ENCODE results near the gene KPNA5.
"Not testable (repeated sequence)": the region's sequence is repeated elsewhere in the genome, so short reads cannot be mapped to it uniquely, and the experiment has no call there.

KPNA5 gene

DNA sequence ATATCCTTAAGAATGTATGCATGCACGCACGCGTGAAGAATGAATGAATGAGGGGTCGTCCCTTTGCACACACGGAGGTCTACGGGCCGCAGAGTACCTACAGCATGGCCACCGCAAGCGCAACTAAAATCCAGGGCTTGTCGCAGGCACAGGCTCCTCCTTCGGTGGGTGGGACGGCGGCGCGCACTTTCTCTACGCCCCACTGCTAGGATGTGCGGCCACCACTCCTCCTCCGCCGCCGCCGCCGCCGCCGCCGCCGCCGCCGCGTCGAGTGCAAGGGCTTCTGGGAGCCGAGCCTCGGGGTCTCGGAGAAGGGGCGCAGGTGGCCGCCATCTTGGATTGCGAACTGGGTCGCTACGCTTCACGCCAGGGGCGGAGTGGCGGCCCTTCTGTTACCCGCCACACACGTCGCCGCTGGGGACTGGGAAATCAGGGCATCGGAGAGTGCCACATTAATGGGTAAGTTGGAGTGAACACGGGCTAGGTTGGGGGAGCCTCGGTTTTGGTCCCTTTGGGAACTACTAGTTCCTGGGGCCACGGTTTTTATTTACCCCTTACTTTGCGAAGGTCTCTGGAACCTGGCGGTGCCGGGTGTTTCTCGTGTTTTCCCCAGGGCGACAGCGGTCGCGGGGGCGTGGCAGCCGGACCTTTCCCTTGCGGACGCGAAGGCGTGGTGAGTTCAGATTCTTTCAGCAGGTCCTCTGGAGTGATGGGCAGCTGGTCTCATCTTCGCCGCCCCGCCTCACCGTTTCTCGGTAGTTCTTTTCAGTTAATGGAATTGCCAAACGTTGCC is at the start of gene KPNA5:
Gene KPNA5, plus strand, starts transcription at position 332 of the 793 bp plus-strand sequence. Its CDS starts 124 bp downstream, at position 456.
- peak; percentile 57 for DNase-seq (ENCODE audit: low read depth)

DNA sequence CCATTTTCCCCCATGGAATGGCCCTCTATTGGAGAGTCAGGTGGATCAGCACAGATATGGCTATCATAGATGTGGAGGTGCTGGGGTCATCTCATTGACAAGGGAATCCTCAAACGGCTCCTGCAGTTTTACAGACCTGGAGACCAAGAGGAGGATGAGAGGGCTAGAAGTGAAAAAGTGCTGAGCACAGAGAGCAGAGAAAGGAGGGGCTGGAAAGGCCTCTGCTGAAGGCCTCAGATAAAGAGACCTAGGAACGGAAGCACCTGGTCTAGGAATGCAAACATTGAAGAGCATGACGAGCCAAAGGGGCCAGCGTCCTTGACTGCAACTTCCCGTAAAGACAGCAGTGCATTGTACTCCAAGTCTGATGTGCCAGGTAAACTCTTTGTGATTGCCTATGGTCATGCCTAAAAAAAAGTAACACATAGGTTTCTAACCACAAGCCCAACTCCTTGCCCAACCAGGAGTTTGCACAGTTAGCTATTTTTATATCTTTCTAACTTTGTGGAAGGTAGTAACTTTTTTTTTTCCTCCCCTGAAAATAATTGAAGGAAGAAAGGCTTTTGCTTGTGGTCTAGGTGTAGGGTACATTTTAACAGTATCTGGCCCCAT is 49.5 kb upstream of the KPNA5 start:
- no peak for DNase-seq (ENCODE audit: low read depth)

DNA sequence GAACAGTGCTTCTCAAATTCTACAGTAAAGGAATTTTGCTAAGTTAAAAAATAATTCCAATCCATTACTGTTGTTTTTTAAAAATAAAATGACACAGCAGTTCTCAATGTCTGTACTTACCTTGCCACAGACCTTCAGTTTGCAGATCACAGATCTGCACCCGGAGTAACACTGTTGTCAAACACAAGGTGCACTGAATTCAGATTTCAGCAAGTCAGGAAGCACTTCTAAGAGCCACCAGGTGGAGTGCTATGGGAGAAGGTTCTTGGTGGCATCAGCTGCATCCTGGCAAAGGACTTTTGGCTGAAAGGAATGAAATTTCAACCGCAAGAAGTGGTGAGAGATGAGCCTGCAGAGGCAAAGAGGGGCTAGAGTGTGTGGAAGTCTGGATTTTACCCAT is 47.3 kb upstream of the KPNA5 start:
- DNase-seq (ENCODE audit: low read depth), result no peak

GRCh38 chr6:116648156-116648555 is 32.9 kb upstream of the KPNA5 start:
- DNase-seq (ENCODE audit: low read depth), result no peak

DNA sequence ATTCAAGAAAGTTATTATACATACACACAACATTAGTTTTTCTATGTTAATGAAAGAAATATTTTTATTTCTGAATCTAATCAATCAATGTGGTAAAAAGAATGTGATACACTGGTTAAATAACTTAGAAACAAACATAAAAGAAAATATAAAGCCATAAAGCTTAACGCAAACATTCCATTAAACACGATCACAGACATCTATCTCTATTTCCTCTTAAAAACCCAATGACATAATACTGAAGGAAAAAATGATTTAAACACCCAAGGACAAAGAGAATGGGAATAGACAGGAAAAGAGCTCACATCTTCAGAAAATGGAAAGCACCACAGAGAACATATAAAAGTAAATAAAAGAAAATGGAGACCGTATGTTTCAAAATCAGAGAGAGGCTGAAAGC is 31.9 kb upstream of the KPNA5 start:
- no peak for DNase-seq (ENCODE audit: low read depth)

- DNase-seq (ENCODE audit: low read depth), result no peak
Observed at GRCh38 chr6:116651916-116652315, 29.1 kb upstream of the KPNA5 start.

DNA sequence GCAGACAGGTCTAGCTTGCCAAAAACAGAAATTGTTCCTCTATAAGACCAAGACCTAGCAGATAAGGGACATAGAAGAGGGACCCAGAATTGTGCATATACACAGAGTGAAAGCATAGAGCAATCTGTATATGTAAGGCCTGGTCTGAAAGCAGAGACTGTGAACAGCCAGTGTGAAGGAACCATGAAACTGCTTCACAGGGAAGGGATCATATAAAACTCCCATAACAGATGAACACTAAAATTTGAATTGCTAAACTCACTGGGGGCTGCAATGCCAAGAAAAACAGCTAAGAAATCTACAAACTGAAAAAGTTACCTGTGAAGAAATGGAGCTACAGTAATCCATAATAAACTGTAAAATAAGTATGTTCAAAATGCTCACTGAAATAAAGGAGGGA is 19.4 kb upstream of the KPNA5 start:
- DNase-seq (ENCODE audit: low read depth), result no peak

DNA sequence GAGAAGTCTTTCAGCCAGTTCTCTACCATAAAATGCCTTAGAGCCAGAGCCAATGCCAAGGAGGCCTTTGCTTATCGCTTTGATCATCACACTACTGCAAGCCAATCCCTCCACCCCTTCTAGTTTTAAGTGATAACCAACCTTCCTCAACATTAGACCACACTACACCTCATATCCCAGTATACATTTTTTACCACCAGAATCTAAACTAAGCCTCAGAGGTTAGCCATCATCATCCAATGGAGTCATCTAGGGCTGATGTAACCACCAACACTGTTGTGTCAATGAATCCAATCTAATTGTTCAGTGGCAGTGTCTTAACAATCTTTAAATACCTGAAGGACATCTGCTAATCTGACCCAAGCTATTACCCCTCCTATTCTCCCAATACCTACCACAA is 18.8 kb upstream of the KPNA5 start:
- no peak for DNase-seq (ENCODE audit: low read depth)

DNA sequence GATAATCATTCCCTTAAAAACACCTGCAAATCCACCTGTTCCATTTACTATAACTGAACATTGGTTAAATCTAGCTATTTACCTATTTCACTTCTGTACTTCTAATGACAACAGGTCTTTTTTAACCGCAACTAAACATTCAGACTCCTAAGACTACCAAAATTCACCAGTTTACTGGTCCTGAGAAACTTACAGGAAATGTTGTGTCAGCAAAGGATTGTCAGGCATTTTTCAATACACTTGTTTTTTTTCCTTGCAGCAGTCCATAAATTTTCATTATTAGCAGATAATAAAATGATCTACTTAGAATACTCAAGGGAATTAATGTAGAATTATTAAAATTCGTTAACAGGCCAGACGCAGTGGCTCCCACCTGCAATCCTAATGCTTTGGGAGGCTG is 17.7 kb upstream of the KPNA5 start:
- no peak for DNase-seq (ENCODE audit: low read depth)

DNA sequence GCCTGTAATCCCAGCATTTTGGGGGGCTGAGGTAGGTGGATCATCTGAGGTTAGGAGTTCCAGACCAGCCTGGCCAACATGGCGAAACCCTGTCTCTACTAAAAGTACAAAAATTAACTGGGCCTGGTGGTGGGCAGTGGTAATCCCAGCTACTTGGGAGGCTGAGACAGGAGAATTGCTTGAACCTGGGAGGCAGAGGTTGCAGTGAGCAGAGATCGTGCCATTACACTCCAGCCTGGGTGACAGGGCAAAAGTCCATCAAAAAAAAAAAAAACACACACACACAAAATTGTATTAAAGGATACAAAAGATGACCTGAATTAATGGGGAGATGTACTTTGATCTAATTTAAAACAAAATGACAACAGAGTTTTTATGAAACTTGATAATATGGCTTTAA is 16.8 kb upstream of the KPNA5 start:
- not testable (repeated sequence) for DNase-seq (ENCODE audit: low read depth)

DNA sequence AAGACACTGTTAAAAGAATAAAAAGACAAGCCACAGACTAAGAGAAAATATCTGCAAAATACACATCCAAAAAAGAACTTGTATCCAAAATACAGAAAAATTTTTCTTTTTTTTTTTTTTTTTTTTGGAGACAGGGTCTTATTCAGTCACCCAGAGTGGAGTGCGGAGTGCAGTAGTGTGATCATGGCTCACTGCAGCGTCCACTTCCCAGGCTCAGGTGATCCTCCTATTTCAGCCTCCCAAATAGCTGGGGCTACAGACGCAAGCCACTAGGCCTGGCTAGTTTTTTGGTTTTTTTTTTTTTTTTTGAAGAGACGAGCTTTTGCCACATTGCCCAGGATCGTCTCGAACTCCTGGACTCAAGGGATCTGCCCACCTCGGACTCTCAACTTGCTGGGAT is 15.5 kb upstream of the KPNA5 start:
- no peak for DNase-seq (ENCODE audit: low read depth)

GRCh38 chr6:116666869-116667268 is 14.1 kb upstream of the KPNA5 start:
- no peak for DNase-seq (ENCODE audit: low read depth)

DNA sequence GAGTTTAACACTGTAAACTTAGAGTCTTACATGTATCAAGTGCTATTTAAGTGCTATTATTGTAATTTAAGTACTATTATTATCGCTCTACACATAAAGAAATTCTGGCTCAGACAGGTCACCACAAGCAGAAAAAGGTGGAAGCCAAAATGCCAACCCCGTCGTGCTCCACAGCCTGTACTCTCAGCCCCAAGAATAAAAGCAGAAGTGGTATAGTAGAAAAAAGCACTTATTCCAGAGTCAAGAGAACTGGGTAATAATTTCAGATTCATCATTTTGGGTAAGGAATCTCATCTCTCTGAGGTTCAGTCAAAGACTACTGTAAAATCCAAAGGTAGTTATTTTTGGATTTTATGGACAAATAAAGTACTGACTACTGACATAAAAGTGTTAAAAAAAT is 13.4 kb upstream of the KPNA5 start:
- DNase-seq (ENCODE audit: low read depth), result no peak

DNA sequence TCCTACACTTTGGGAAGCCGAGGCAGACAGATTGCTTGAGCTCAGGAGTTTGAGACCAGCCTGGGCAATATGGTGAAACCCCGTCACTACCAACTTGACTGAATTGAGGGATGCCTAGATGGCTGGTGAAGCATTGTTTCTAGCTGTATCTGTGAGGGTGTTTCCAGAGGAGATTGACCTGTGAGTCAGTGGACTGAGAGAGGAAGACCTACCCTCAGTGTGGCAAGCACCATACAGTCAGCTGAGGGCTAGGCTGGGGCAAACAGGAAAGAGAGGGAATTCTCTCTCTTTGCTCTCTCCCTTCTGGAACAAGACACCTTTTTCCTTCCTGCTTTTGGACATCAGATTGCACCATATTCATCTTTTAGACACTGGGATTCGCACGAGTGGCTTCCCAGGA is 8.7 kb upstream of the KPNA5 start:
- DNase-seq (ENCODE audit: low read depth), result no peak

DNA sequence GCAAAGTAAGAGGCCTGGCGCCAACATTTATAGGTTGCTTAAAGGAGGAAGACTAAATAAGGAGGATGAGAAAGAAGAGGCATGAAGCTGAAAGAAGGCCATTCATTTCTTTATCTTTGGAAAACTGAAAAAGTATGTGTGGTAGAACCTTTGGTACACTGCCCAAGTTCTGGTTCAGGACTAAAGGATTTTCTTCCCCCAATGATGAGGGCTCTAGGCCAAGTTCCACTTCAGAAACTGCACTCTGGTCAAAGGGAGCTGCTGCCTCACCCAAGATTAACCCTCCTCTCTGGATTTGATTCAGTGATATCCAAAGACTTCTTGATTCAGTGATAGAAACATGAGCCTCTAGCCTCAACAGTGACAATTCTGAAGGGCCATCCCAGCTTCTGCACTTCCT is 5.0 kb upstream of the KPNA5 start:
- no peak for DNase-seq (ENCODE audit: low read depth)

- DNase-seq (ENCODE audit: low read depth), result no peak
Observed at GRCh38 chr6:116682334-116682712, 1.3 kb downstream of the KPNA5 start.

DNA sequence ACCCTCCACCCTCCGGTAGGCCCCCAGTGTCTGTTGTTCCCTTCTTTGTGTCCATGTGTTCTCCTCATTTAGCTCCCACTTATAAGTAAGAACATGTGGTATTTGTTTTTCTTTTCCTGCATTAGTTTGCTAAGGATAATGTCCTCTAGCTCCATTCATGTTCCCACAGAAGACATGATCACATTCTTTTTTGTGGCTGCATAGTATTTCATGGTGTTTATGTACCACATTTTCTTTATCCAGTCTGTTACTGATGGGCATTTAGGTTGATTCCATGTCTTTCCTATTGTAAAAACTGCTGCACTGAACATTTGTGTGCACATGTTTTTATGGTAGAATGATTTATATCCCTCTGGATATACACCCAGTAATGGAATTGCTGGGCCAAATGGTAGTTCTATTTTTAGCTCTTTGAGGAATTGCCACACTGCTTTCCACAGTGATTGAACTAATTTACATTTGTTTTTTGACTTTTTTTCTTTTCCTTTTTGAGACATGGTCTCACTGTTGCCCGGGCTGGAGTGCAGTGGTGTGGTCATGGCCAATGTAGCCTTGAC is 4.5 kb downstream of the KPNA5 start:
- no peak for DNase-seq (ENCODE audit: low read depth)

DNA sequence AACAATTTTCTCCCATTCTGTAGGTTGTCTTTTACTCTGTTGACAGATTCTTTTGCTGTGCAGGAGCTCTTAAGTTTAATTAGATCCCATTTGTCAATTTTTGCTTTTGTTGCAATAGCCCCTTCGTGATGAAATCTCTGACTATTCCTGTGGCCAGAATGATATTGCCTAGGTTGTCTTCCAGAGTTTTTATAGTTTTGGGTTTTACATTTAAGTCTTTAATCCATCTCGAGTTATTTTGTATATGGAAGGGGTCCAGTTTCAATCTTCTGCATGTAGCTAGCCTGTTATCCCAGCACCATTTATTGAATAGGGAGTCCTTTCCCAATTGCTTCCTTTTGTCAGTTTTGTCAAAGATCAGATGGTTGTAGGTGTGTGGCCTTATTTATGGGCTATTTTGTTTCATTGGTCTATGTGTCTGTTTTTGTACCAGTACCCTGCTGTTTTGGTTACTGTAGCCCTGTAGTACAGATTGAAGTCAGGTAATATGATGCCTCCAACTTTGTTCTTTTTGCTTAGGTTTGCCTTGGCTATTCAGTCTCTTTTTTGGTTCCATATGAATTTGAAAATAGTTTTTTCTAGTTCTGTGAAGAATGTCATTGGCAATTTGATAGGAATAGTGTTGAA is 5.6 kb downstream of the KPNA5 start:
- DNase-seq (ENCODE audit: low read depth), result not testable (repeated sequence)

GRCh38 chr6:116691154-116691553 is 10.1 kb downstream of the KPNA5 start:
- DNase-seq (ENCODE audit: low read depth), result no peak

- not testable (repeated sequence) for DNase-seq (ENCODE audit: low read depth)
Observed at GRCh38 chr6:116692873-116693272, 11.9 kb downstream of the KPNA5 start.

DNA sequence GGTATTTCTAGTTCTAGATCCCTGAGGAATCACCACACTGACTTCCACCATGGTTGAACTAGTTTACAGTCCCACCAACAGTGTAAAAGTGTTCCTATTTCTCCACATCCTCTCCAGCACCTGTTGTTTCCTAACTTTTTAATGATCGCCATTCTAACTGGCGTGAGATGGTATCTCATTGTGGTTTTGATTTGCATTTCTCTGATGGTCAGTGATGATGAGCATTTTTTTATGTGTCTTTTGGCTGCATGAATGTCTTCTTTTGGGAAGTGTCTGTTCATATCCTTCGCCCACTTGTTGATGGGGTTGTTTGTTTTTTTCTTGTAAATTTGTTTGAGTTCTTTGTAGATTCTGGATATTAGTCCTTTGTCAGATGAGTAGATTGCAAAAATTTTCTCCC is 12.3 kb downstream of the KPNA5 start:
- not testable (repeated sequence) for DNase-seq (ENCODE audit: low read depth)

DNA sequence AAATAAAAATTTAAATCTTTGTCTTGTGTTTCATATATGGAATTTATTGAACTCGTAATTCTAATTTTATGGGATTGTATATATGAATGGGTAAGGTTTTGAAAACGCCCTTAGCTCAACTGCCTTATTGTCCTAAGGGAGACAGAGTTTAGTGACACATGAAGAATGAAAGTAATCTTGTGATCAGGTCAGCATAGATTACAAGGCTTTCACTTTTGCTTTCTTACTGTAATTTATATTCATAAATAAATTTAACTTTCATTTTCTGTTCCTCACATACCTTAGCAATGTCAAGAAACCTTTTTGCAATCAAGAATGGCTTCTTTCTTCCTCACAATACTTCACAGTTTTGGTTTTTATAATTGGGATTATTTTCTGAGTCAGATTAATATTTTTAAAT is 14.4 kb downstream of the KPNA5 start:
- no peak for DNase-seq (ENCODE audit: low read depth)

GRCh38 chr6:116697480-116697879 is 16.5 kb downstream of the KPNA5 start:
- no peak for DNase-seq (ENCODE audit: low read depth)

Measured in HS-5 (cell line).